IPS-18a (cell line): ENCODE measurements around the gene PTPRA.
"Not testable (repeated sequence)": the region's sequence is repeated elsewhere in the genome, so short reads cannot be mapped to it uniquely, and the experiment has no call there.

Experiments
- H3K27ac ChIP-seq: one replicate; pipeline ENCODE4 v1.5.1; 2013; ENCODE audit warnings: low read length
- H3K27me3 ChIP-seq: one replicate; pipeline ENCODE4 v1.6.1; 2013; ENCODE audit warnings: mild to moderate bottlenecking, low read length; ENCODE audit not compliant: control insufficient read depth, insufficient read depth
- H3K36me3 ChIP-seq: one replicate; pipeline ENCODE4 v1.6.1; 2013; ENCODE audit warnings: low read depth, low read length; ENCODE audit not compliant: control insufficient read depth
- H3K4me1 ChIP-seq: one replicate; pipeline ENCODE4 v1.6.1; 2013; ENCODE audit warnings: low read depth, low read length; ENCODE audit not compliant: control insufficient read depth
- H3K4me3 ChIP-seq: one replicate; pipeline ENCODE4 v1.5.1; 2013; ENCODE audit warnings: low read length
- H3K9ac ChIP-seq: one replicate; pipeline ENCODE4 v1.6.1; 2013; ENCODE audit warnings: mild to moderate bottlenecking, low read length, moderate library complexity
- H3K9me3 ChIP-seq: one replicate; pipeline ENCODE4 v1.6.1; 2013; ENCODE audit warnings: low read depth, low read length; ENCODE audit not compliant: control insufficient read depth

PTPRA gene

DNA sequence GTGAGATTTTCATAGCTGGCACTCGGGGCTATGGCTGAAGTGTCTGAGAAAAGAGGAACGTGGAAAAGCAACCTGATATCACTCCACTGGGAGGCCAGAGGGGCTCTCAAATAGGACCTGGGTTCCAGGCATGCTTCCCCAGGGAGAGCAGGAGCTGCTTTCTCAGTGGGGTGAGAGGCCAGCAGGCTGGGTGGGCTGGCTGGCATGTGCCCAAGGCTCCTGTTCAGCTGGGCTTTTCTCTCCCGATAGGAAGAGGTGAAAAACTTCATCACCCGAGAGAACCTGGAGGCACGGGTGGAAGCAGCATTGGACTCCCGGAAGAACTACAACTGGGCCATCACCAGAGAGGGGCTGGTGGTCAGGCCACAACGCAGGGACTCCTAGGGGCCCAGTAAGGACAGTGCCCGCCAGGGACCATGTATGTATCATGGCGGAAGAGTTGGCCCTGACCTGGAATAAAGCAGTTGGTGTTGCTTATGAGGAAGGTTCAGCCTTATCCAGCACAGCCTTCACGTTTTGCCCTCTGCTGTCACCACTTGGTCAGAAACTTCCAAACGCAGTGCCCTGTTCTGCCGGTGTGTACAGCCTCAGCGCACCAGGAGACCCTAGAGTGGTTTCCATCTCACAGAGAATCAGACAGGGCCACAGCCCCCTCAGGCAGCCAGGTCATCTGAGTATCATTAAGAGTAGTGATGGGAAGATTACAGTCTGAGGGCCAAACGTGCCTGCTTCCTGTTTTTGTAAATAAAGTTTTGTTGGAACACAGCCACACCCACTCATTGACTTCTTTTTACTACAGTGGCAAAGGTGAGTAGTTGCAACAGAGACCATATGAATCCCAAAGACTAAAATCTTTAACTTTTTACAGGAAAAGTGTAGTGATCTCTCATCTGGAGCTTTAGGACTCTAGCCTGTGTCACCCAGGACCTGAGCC is 174.5 kb downstream of the PTPRA start:
- Histone ChIP-seq H3K4me3 (no peak overlapping the region), H3K9ac (no peak overlapping the region)

GRCh38 chr20:3051385-3052019 is 178.2 kb downstream of the PTPRA start:
- Histone ChIP-seq H3K4me1 (no peaks in the 10 kb centered on the region), H3K27ac (no peak overlapping the region), H3K9me3 (no peaks in the 10 kb centered on the region), H3K4me3 (no peak overlapping the region), H3K36me3 (peaks cover 22% of the 10 kb centered on the region), H3K27me3 (no peaks in the 10 kb centered on the region), H3K9ac (no peak overlapping the region)

More for the DNA sequence above, 174.5 kb downstream of the PTPRA start:
- Histone ChIP-seq H3K27ac (no peak overlapping the region), H3K27me3 (no peaks in the 10 kb centered on the region), H3K4me1 (peaks cover 6% of the 10 kb centered on the region), H3K36me3 (peaks cover 22% of the 10 kb centered on the region), H3K9me3 (no peaks in the 10 kb centered on the region)

DNA sequence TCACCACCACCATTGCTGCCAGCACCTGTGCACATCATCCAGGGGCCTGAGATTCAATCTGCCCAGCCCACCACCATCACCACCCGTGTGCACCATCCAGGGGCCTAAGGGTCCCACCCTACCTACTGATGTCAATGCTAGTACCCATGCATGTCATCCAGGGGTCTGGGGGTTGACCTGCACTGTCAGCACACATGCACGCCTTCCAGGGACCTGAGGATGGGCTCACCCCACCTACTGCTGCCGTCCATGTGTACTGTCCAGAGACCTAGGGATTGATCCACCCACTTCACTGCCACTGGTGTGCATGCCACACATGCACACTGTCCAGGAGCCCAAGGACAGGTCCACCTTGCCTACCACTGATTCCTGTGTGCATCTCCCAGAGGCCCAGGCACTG is 186.2 kb downstream of the PTPRA start:
- Histone ChIP-seq H3K27me3 (no peaks in the 10 kb centered on the region), H3K36me3 (no peaks in the 10 kb centered on the region), H3K4me1 (no peaks in the 10 kb centered on the region), H3K9me3 (no peaks in the 10 kb centered on the region), H3K4me3 (no peak overlapping the region), H3K9ac (no peak overlapping the region), H3K27ac (no peak overlapping the region)

GRCh38 chr20:3064119-3064518 is 190.8 kb downstream of the PTPRA start:
- not testable (repeated sequence) for H3K9ac ChIP-seq, H3K4me3 ChIP-seq, H3K36me3 ChIP-seq, H3K4me1 ChIP-seq, H3K27me3 ChIP-seq, H3K27ac ChIP-seq, H3K9me3 ChIP-seq

DNA sequence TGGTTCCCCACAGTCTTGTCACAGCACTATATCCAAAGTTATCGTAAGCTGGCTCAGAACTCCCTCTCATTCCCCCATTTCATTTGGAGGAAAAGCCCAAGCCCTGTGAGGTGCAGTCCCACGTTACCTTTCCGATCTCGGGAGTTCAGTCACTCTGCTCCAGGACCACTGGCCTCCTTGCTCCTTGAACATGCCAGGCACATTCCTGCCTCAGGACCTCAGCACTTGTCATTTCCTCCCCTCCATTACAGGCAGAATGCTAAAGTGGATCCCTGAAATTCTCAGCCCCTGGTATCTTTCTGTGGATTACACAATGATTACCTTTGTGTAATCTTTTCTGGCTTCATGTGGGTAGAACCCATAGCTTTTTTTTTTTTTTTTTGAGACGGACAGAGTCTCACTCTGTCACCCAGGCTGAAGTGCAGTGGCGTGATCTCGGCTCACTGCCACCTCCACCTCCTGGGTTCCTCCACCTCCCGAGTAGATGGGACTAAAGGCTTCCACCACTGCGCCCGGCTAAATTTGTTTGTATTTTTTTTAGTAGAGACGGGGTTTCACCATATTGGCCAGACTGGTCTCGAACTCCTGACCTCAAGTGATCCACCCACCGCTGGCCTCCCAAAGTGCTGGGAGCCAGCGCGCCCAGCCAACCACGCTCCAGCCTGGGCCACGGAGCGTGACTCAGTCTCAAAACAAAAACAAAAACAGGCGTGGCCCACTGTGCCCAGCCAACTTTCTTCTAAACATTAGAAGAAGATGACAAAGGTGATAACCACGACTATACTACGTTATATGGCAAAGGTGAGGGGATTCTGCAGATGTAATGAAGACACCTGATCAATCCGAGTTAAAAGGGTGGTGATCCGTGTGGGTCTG is 194.1 kb downstream of the PTPRA start:
- Histone ChIP-seq H3K27ac (no peak overlapping the region), H3K36me3 (no peaks in the 10 kb centered on the region), H3K27me3 (peaks cover 17% of the 10 kb centered on the region), H3K4me1 (no peaks in the 10 kb centered on the region), H3K9me3 (no peaks in the 10 kb centered on the region), H3K9ac (no peak overlapping the region), H3K4me3 (no peak overlapping the region)

GRCh38 chr20:3068075-3068474 is 194.8 kb downstream of the PTPRA start:
- H3K27me3 ChIP-seq = peaks cover 24% of the 10 kb centered on the region

GRCh38 chr20:3068986-3069900 is 196.0 kb downstream of the PTPRA start:
- Histone ChIP-seq H3K4me1 (no peaks in the 10 kb centered on the region), H3K27me3 (peaks cover 27% of the 10 kb centered on the region), H3K9me3 (no peaks in the 10 kb centered on the region), H3K27ac (no peak overlapping the region), H3K9ac (no peak overlapping the region), H3K36me3 (no peaks in the 10 kb centered on the region), H3K4me3 (no peak overlapping the region)

More at GRCh38 chr20:3068075-3068474, 194.8 kb downstream of the PTPRA start:
- no peak overlapping the region for H3K27ac ChIP-seq
- no peak overlapping the region for H3K4me3 ChIP-seq
- no peak overlapping the region for H3K9ac ChIP-seq
- H3K9me3 ChIP-seq = no peaks in the 10 kb centered on the region
- H3K36me3 ChIP-seq = no peaks in the 10 kb centered on the region
- no peaks in the 10 kb centered on the region for H3K4me1 ChIP-seq

GRCh38 chr20:3070725-3071124 is 197.4 kb downstream of the PTPRA start:
- Histone ChIP-seq H3K9ac (no peak overlapping the region), H3K9me3 (no peaks in the 10 kb centered on the region), H3K36me3 (no peaks in the 10 kb centered on the region), H3K27ac (no peak overlapping the region), H3K27me3 (peaks cover 27% of the 10 kb centered on the region), H3K4me3 (no peak overlapping the region), H3K4me1 (no peaks in the 10 kb centered on the region)

- Histone ChIP-seq H3K36me3 (no peaks in the 10 kb centered on the region), H3K27me3 (peaks cover 27% of the 10 kb centered on the region), H3K27ac (no peak overlapping the region), H3K4me1 (no peaks in the 10 kb centered on the region), H3K4me3 (no peak overlapping the region), H3K9me3 (no peaks in the 10 kb centered on the region), H3K9ac (no peak overlapping the region)
These were observed 198.0 kb downstream of the PTPRA start for GRCh38 chr20:3071266-3071609.

- H3K27me3 ChIP-seq = peaks cover 27% of the 10 kb centered on the region
- H3K9ac ChIP-seq = no peak within 1 kb of the TSS
- no peaks in the 10 kb centered on the region for H3K4me1 ChIP-seq
- no peaks in the 10 kb centered on the region for H3K9me3 ChIP-seq
- no peak within 1 kb of the TSS for H3K27ac ChIP-seq
- H3K36me3 ChIP-seq = no peaks in the 10 kb centered on the region
- peak within 1 kb of the TSS; percentile 24 for H3K4me3 ChIP-seq
These were observed 198.6 kb downstream of the PTPRA start, which contains the start of gene OXT for GRCh38 chr20:3071610-3072529. Gene OXT, plus strand, starts transcription at chr20:3071620. Its CDS starts 36 bp downstream, at chr20:3071656.
